A172 (cell line): ENCODE data around the gene XG. TPM values are rescaled to one million over a fixed set of nuclear protein-coding genes. Genes with fewer than 3 reads are reported as not detected.
A peak's percentile ranks its signal among the peaks of the same experiment; 100 is the strongest.
"Not testable (repeated sequence)": the region's sequence is repeated elsewhere in the genome, so short reads cannot be mapped to it uniquely, and the experiment has no call there.

Experiments used
- DNase-seq: peaks from one replicate; pipeline ENCODE4 v3.0.0-alpha.2; 2015; ENCODE audit warnings: low spot score
- total RNA-seq: library from RNA; depleted of rRNA; stranded (reverse); fragments of >200 nt; shearing (Covaris generic); gene quantifications from 2 replicates; pipeline ENCODE4 v1.2.3, GENCODE V29; 2014; rRNA removed

Gene XG, protein sequence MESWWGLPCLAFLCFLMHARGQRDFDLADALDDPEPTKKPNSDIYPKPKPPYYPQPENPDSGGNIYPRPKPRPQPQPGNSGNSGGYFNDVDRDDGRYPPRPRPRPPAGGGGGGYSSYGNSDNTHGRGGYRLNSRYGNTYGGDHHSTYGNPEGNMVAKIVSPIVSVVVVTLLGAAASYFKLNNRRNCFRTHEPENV
- not detected in 2 replicates for total RNA-seq

DNA sequence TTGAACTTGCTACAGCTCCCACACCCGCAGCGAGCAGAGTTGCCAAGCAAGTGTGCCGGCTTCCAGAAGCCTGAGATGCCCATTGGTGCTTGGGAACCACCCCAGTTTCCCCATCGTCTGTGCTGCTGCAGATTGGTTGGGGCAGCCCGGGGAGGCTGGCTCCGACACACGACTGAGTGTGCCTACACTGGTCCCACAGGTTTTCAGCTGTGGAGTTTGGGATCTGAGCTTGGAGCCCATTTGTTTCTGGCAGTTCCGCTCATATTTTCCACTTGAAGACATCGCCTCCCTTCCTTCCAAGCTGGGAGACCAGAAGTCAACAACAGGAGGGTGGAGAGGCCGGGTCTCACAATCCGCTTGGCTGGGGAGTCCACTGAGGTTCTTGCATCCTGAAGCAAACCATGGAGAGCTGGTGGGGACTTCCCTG lies at the start of gene XG:
XG (plus strand) TSS at position 167 of the 427 bp plus-strand sequence; CDS start at position 402, 235 bp downstream.
- DNase-seq: not testable (repeated sequence)

DNA sequence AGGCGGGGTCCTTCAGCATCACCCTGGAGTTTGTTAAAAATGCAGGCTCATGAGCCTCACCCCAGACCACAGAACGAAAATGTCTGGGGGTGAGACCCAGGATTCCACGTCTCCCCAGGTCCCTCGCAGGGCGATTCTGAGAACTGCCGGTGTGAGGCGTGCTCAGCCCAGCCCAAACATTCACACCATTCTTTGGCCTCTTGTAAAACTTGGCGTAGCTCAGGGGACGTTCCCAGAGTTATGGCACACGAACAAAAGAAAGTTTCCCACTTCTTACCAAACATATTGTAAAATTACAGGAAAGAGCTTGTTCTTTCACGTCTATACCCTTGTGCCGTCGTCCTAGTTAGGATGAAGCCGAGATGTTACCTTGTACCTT lies 47.9 kb upstream of the XG start:
- DNase-seq: peak; percentile 51

DNA sequence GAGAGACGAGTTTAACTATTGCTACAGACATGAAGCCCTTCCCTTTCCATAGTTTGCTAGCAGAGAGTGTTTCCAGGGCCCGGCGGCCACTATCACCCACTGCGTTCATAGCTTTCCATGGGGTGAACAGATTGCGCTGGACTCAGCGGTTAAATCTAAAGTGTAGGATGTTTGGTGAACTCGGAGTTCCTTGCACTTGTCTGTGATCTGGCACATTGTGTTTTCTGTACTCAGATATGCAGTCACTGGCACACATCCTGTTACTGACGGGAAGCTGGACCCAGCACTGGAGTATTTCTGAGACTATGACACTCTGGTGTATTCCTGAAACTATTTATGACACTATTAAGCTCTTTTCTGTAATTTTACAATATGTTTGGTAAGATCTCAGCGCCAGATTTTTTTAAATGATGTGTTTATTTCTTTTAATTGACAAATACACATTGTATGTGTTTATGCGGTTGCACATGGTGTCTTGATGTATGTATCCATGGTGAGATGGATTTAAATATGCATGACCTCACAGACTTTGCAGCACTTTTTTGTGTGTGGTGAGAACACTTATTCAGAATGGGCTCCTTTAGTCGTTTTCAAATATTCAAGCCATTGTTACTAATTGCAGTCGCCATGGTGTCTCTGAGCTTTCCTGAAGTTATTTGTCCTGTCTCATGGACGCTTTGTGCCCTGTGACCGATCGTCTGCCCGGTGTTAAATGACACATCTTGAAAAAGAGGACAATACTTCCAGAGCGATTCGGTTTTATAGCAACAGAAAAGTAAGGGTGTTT lies 46.6 kb upstream of the XG start:
- no peak for DNase-seq

DNA sequence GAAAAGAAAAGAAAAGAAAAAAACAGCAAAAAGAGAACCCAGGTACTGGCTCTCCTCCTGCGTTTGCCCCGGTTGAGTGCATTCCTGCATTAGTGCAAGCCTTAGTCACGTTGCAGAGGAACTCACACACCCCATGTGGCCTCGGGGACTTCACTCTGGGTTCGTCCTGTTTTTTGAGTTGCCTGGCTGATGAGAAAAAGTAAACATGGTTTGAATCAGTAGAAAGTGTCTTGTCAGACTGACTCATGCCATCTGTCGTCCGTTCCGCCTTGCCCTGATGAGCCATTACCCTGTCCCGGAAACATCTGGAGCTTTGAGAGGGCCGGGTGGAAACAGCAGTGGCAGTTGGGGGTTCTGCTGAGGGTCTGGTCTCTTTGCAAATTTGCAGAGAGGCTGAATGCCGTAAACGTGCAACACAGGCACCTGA lies 44.5 kb upstream of the XG start:
- DNase-seq: peak; percentile 98

DNA sequence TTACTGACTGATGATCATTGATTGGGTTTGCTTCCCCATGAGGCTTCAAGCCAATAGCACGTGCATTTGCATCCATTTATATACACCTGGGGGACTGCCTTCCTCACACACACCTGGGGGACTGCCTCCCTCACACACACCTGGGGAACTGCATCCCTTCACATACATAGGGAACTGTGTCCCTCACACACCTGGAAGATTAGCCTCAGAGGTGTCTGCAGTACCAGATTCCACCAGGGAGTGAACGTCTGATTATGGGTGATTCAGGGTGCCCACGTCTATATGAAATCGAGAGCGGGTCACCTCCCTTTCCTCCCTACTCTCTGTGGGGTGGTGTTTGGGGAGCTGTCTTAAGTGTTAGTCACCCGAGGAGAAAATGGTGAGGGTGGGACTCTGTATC lies 43.8 kb upstream of the XG start:
- peak; percentile 46 for DNase-seq

DNA sequence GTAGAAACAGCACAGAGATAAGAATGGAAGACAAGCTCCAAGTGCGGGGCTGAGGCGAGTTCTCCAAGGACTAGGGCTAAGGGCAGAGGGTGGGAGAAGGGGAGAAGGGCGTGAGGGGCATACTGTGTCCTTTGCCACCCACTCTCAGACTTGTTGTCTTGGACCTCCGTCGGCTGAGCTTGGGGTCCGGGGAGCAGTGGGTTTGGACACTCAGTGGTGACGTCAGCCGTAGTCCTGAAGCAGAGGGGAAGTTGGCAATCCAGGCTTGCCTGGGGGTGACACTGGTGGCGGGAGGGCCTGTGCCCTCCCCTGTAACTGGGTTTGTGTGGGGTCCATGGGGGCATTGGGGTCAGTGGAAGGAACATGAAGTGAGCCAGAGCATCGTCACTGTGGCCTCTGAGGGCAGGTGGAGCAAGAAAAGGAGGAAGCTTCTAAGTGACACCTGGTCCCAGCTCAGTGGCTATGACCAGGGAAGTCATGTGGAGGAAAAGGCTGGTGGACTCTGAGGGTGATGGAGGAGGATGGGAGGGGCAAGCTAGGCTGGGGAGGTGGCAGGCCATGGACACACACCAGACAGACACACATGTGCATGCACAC lies 43.1 kb upstream of the XG start:
- no peak for DNase-seq

DNA sequence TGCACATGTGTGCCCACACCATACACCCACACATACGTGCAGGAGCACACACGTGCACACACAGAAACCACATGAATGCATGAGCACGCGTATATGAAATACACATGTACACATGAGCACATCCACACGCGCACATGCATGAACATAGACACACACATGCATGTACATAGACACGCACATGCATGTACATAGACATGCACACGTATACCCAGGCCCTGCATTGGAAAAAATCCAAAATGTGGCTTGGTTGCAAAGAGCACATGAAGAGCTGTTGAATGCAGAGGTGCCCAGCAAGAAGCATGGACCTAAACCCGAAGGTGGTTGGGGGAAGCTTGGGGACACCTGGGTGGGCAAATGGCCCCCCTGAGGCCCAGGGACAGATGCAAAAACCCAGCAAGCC lies 42.3 kb upstream of the XG start:
- no peak for DNase-seq

DNA sequence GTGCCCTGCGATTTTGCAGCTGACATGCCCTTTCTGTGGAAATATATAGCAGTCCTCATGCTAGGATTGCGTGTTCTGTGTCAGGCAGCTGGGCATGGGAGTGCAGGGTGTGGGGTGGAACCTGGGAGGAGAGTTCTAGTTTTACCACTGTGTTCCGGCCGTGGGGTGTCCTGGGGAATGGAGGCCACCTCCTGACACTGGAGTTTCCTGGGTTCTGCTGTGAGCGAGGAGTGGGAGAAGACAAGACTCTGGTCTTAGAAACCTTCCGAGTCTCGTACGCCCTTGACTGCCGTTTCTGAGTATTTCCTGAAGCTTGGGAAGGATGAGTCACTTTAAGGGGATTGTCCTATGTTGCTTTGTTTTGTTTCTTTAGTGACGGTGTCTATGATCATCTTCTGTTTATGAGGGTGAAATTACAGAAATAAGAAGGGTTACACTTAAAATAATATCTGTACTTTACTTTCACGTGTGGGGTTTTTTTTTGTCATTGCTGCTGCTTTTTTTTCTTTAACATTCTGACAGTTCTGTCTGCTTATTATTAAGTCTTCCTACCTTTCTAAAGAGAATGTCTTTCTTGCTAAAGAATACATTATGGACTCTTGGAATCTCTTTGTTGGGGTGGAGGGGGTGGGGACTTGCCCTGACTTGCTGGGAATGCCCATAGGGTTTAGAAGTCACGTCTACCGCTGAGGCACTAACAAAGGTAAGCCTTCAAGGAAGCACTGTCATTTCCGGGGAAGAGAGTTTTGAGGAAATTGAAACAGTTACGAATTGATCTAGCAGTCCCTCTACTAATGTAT lies 41.6 kb upstream of the XG start:
- peak; percentile 85 for DNase-seq

DNA sequence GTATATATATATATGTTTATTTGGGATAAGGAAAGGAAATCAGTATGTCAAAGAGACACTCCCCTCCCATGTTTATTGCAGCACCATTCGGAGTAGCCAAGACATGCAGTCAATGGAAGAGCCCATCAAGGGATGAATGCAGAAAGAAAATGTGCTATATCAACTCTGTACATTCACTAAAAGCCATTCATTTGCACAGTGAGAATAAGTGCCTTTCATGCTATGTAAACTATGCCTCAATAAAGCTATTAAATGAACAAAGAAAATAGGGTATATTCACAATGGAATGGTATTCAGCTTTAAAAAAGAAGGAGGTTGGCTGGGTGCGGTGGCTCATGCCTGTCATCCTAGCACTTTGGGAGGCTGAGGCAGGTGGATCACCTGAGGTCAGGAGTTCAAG lies 40.4 kb upstream of the XG start:
- DNase-seq: no peak

DNA sequence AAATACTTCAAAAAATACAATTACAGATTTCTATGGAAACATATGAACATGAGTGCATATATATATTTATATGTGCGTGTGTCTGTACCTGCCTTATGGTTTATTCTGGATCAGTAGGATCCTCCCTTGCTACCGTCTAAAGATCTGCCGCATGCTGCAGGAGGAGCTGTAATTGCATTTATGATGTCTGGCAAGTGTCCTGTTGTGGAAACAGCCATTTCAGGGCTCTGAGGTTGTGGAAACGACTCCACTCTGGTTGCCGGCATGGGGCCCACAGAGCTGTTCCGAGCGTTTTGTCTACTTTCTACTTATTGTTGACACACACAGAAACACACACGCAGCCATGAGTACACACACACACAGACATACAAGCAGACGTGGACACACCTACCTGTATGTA lies 39.4 kb upstream of the XG start:
- no peak for DNase-seq

DNA sequence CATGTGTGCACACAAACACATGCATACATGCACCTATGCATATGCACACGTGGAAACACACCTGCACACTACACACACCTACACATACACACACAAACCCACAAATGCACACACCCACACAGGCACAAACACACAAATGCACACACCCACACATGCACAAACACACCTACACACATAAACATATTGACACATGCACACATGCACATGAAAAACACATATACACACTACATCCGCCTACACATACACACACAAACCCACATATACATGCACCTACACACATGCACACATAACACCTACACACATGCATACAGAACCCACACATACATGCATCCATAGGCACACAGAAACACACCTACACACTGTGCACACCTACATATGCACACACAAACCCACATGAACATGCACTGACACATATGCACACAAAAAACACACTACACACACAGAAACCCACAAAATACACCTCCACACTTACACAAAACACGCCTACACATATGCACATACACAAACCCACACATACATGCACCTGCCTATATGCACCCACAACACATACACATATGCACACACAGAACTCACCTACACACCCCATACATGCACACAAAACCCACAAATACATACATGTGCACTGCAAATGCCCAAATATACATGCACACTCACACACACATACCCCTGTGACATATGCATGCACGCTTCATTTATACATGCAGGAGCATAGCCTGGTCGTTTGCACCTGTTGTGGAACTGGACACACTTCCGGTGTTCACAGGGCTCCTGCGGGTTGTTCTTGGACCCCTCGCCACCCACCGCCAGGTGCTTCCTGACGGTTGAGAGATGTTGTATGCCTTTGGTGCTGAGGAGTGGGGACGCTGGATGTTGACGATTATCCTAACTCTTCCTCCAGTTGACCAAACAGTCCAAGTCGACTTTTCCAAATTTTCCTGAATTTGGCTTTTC lies 38.7 kb upstream of the XG start:
- no peak for DNase-seq

DNA sequence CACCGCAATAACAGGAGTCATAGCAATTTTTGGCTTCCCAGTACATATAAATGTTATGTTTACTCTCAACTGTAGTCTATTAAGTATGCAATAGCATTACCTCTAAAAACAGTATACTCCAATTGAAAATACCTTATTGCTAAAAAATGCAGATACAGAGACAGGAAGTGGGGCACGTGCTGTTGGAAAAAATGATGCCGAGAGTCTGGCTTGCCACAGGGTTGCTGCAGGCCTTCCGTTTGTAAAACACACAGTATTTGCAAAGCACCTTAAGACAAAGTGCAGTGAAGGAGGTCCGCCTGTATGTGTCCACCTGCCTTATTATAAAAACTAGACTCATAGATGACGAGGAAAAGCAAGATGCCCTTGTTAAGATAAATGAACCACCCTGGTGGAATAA lies 37.3 kb upstream of the XG start:
- no peak for DNase-seq

DNA sequence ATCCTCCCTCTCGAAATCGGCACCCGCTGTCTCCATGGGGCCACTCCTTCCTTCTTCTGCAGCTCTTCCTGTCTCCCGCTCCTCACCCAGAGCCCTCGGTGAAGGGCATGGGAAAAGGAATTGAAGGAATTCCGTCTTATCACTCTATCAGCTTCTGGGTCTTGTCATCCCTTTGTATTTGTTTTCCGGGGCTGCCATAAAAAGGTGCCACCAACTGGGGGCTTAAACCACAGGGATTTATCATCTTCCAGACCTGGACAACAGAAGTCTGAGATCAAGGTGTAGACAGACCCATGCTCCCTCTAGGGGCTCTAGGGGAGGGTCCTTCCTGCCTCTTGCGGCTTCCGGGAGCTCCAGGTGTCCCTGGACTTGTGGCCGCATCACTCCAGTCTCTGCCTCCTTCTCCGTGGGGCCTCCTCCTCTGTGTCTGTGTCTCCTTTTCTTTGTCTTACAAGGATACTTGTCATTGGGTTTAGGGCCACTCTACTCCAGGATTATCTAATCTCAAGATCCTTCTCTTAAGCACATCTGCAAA lies 36.7 kb upstream of the XG start:
- peak; percentile 47 for DNase-seq

DNA sequence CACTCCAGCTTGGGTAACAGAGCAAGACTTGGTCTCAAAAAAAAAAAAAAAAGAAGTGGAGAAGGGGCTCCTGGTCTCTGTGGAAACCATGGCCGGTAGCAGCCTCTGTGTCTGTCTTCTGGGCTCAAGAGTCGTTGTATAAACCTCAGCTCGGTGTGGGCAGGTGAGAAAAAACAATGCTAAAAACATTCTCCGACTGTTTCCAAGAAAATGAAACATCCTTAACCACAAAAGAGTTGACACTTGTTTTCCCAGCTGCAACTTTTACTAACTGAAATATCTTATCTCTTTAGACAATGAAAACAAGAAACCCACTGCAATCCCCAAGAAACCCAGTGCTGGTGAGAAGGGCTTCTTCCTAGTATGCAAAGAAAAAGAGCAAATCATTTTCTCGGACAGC lies 34.5 kb upstream of the XG start:
- DNase-seq: no peak

DNA sequence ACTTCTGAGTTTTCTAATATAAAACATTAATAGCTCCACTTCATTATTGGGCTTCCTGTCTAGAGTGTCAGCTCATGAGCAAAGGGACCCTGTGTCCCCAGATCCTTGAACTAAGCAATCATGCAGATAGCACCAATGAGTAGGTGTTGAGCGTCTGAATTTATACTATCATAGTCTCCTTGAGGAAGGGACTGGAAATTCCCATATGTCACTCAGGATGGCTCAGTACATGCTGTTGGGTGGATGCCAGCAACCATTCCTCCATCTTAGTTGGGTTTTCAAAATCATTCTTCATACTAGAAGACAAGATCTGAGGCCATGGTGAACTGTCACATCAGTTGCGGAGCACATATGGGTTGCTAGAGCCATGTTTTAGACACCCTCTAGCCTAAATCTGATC lies 33.0 kb upstream of the XG start:
- no peak for DNase-seq

DNA sequence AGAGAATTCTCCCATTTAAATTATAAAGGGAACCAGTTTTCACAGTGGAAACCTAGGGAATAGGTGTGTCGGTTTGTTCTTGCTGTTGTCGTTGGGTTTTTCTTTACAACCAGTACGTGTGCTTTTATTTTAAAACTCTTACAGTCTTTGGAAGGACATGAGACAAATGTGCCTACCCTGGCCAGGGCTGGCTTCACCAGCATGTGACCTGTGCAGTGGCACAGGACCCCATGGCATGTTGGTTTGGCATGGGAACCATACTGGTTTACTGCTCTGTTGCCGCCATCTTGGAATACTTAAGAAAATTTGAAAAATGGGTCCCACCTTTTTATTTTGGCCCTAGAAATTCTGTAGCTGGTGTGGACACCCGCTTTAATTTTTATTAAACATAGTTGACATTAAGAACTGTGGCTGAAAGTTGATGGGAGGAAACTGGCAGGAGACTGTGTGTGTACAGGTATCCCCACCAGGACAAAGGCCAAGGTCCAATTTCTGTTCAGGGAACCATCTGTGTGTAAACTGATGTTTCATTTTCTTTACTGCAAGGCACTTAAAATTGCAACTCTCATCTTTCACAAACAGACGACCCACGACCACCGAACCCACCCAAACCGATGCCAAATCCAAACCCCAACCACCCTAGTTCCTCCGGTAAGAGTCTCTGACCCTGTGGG lies 31.9 kb upstream of the XG start:
- DNase-seq: no peak

DNA sequence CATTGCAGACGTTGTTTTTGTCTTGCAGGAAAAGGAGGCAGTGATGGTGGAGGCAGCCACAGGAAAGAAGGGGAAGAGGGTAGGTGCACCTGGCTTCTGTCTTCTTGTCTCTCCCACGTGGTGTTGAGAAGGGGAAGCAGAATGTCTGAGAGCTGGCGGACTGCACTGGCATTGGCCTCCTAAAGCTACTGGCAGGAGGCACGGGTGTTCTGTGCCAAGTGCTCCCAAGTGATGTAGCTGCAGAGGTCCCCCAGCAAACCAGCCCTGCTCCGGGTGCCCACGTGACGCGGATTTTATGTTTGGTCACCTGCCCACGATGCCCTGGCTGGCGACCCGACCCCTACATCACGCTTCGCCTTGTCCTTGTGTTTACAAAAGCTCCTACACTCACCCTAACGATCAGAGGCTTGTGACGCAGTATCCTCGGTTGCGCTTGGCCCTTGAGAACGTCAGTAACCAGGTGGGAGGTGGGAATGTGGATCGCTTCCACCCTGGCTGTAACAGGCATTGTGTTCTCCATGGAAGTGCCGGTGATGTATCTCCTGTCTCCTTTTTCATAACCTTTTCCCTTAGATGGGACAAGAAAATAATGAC lies 28.5 kb upstream of the XG start:
- DNase-seq: no peak

DNA sequence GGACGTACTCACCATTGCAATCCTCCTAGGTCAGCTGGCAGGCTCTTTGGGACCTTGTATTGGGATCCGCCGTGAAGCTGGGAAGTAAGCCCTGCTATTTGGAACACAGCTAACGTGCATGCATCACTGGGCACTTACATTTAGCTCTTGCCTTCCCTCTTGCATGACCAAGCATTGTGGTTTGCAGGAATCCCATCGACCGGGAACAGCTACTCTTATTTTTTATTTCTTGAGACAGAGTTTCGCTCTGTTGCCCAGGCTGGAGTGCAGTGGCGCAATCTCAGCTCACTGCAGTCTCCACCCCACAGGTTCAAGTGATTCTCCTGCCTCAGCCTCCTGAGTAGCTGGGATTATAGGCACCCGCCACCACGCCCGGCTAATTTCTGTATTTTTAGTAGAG lies 24.6 kb upstream of the XG start:
- not testable (repeated sequence) for DNase-seq

DNA sequence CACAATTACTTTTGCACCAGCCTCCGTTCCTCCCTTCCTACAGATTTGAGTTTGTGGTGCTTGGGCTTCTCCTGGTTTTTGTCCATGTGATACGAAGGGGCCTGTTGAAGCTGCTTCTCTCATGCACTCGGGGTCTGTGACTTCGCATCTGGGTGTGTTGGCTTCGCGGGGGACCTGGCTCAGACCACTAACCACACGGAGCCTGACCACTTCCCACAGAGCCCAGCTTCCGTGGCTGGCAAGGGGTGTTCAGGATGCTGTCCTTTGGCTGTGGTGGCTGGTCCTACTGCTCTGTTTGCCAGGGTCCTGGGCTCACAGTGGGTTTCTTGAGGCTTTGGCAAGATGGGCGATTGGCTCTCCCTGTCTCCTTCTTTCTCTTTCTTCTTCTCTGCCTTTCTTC lies 19.8 kb upstream of the XG start:
- DNase-seq: no peak

DNA sequence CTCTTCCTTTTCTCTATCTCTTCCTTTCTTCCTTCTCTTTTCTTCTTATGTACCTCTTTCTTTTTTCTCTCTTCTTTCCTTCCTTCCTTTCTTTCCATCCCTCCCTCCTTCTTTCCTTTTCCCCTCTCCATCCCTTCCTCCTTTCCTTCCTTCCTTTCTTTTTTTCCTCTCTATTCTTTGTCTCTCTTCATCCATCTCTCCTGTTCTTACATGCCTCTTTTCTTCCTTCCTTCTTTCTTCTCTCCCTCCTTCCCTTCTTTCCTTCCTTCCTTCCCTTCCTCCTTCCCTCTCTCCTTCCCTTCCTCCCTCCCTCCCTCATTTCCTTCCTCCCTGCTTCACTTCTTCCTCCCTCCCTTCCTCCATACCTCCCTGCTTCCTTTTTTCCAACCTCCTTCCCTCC lies 19.2 kb upstream of the XG start:
- no peak for DNase-seq
